ENCODE data around the gene CFAP20DC. TPM values are rescaled to one million over a fixed set of nuclear protein-coding genes. Genes with fewer than 3 reads are reported as not detected.
"Not testable (repeated sequence)": the region's sequence is repeated elsewhere in the genome, so short reads cannot be mapped to it uniquely, and the experiment has no call there.

Gene CFAP20DC
- total RNA-seq, 1 donor from 2014 or later, result 0.57 TPM

DNA sequence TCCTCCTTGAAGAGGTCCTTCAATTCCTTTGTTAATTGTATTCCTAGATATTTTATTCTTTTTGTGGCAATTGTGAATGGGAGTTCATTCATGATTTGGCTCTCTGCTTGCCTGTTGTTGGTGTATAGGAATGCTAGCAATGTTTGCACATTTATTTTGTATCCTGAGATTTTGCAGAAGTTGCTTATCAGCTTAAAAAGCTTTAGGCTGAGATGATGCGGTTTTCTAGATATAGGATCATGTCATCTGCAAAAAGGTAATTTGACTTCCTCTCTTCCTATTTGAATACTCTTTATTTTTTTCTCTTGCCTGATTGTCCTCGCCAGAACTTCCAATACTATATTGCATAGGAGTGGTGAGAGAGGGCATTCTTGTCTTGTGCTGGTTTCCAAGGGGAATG is 157.3 kb downstream of the CFAP20DC start:
- H3K9me3 ChIP-seq (ENCODE audit: insufficient read depth, low read depth, low read length); DNase-seq (ENCODE audit: low read depth); H3K4me1 ChIP-seq (ENCODE audit: insufficient read depth, low read length); H3K27ac ChIP-seq (ENCODE audit: low read depth, low read length); H3K9ac ChIP-seq (ENCODE audit: low read length); H3K27ac Mint-ChIP-seq (ENCODE audit: unreplicated experiment); H3K4me3 Mint-ChIP-seq (ENCODE audit: unreplicated experiment); H3K36me3 ChIP-seq (ENCODE audit: insufficient read depth, low read length); H3K4me2 ChIP-seq (ENCODE audit: low read length); H3K79me2 ChIP-seq (ENCODE audit: insufficient read depth, low read length); H3K4me3 ChIP-seq (ENCODE audit: insufficient read depth, low read depth, low read length); H3K36me3 Mint-ChIP-seq (ENCODE audit: low read depth, unreplicated experiment); H3K27me3 Mint-ChIP-seq (ENCODE audit: low read depth, unreplicated experiment); H4K20me1 ChIP-seq (ENCODE audit: insufficient read depth, low read length); H3K27me3 ChIP-seq (ENCODE audit: insufficient read depth, low read length); FAIRE-seq; H3K4me1 Mint-ChIP-seq (ENCODE audit: low read depth, unreplicated experiment); H2AFZ ChIP-seq (ENCODE audit: low read depth, low read length): not testable (repeated sequence)
- H3K9me3 Mint-ChIP-seq (ENCODE audit: unreplicated experiment), result peaks cover 12% of the 10 kb centered on the region

DNA sequence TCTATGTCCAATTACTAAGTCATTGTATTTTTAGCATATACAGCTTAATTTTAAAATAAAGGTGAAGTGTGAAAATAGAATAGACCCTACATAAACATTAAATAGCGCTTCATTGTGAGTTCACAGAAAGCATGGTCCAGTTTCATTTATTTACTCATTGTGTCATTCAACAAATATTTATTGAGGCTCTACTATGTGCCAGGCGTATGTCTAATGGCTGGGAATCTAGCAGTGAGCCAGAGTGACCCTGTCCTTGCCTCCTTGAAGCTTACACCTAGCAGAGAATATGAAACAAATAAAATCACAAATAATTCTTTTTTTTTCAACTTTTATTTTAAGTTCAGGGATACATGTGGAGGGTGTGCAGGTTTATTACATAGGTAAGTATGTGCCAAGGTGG is 161.7 kb downstream of the CFAP20DC start:
- Histone ChIP-seq H3K27ac (ENCODE audit: low read depth, low read length) (no peak overlapping the region), H3K79me2 (ENCODE audit: insufficient read depth, low read length) (no peaks in the 10 kb centered on the region)
- FAIRE-seq, result no peak

DNA sequence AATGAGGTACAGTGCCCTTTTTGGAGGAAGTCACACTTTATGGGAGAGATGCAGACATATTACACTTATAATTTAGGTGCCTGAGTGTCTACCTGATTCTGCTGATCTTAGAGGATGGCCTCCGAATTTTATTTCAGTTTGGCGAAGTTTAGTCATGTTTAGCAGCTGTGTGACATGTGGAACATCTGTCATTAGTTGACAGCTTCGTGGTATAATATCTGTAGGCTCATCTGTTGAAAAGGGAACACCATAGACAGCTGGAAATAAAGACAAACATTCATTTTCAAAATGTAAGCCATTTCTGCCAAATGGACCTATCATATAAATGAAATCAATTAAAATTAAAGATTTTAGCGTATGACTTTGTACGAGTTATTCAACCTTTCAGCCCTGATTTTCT is 165.4 kb downstream of the CFAP20DC start:
- H3K27me3 Mint-ChIP-seq (ENCODE audit: low read depth, unreplicated experiment), result no peaks in the 10 kb centered on the region
- no peak overlapping the region for H3K9ac ChIP-seq (ENCODE audit: low read length)
- H3K27ac ChIP-seq (ENCODE audit: low read depth, low read length), result no peak overlapping the region
- TF ChIP-seq, protein P1, sequence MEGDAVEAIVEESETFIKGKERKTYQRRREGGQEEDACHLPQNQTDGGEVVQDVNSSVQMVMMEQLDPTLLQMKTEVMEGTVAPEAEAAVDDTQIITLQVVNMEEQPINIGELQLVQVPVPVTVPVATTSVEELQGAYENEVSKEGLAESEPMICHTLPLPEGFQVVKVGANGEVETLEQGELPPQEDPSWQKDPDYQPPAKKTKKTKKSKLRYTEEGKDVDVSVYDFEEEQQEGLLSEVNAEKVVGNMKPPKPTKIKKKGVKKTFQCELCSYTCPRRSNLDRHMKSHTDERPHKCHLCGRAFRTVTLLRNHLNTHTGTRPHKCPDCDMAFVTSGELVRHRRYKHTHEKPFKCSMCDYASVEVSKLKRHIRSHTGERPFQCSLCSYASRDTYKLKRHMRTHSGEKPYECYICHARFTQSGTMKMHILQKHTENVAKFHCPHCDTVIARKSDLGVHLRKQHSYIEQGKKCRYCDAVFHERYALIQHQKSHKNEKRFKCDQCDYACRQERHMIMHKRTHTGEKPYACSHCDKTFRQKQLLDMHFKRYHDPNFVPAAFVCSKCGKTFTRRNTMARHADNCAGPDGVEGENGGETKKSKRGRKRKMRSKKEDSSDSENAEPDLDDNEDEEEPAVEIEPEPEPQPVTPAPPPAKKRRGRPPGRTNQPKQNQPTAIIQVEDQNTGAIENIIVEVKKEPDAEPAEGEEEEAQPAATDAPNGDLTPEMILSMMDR (IDR thresholded peaks at IDR 0.05; ENCODE audit: insufficient read depth, low read depth, low read length), result no peak
- no peak for TF ChIP-seq EZH2 (IDR thresholded peaks at IDR 0.05; ENCODE audit: insufficient read depth, low read length)
- H2AFZ ChIP-seq (ENCODE audit: low read depth, low read length), result no peak overlapping the region
- no peak overlapping the region for H3K4me3 ChIP-seq (ENCODE audit: insufficient read depth, low read depth, low read length)
- no peaks in the 10 kb centered on the region for H3K79me2 ChIP-seq (ENCODE audit: insufficient read depth, low read length)
- no peaks in the 10 kb centered on the region for H3K27me3 ChIP-seq (ENCODE audit: insufficient read depth, low read length)
- H3K36me3 Mint-ChIP-seq (ENCODE audit: low read depth, unreplicated experiment), result no peaks in the 10 kb centered on the region
- no peaks in the 10 kb centered on the region for H3K4me1 Mint-ChIP-seq (ENCODE audit: low read depth, unreplicated experiment)
- no peak for DNase-seq (ENCODE audit: low read depth)
- no peaks in the 10 kb centered on the region for H3K9me3 Mint-ChIP-seq (ENCODE audit: unreplicated experiment)
- no peaks in the 10 kb centered on the region for H4K20me1 ChIP-seq (ENCODE audit: insufficient read depth, low read length)
- no peaks in the 10 kb centered on the region for H3K36me3 ChIP-seq (ENCODE audit: insufficient read depth, low read length)
- no peaks in the 10 kb centered on the region for H3K4me1 ChIP-seq (ENCODE audit: insufficient read depth, low read length)
- H3K4me2 ChIP-seq (ENCODE audit: low read length), result no peak overlapping the region
- H3K4me3 Mint-ChIP-seq (ENCODE audit: unreplicated experiment), result no peak overlapping the region
- H3K27ac Mint-ChIP-seq (ENCODE audit: unreplicated experiment), result no peak overlapping the region
- no peak for FAIRE-seq
- no peaks in the 10 kb centered on the region for H3K9me3 ChIP-seq (ENCODE audit: insufficient read depth, low read depth, low read length)

More for the DNA sequence above, 161.7 kb downstream of the CFAP20DC start:
- no peak overlapping the region for H3K4me3 Mint-ChIP-seq (ENCODE audit: unreplicated experiment)
- H2AFZ ChIP-seq (ENCODE audit: low read depth, low read length), result no peak overlapping the region
- H3K9me3 ChIP-seq (ENCODE audit: insufficient read depth, low read depth, low read length), result no peaks in the 10 kb centered on the region
- no peaks in the 10 kb centered on the region for H3K27me3 ChIP-seq (ENCODE audit: insufficient read depth, low read length)
- H3K9ac ChIP-seq (ENCODE audit: low read length), result no peak overlapping the region
- TF ChIP-seq, protein P1 (IDR thresholded peaks at IDR 0.05; ENCODE audit: insufficient read depth, low read depth, low read length), result no peak
- TF ChIP-seq EZH2 (IDR thresholded peaks at IDR 0.05; ENCODE audit: insufficient read depth, low read length), result no peak
- no peaks in the 10 kb centered on the region for H3K36me3 Mint-ChIP-seq (ENCODE audit: low read depth, unreplicated experiment)
- no peaks in the 10 kb centered on the region for H3K4me1 Mint-ChIP-seq (ENCODE audit: low read depth, unreplicated experiment)
- no peaks in the 10 kb centered on the region for H3K27me3 Mint-ChIP-seq (ENCODE audit: low read depth, unreplicated experiment)
- H3K4me3 ChIP-seq (ENCODE audit: insufficient read depth, low read depth, low read length), result no peak overlapping the region
- H3K9me3 Mint-ChIP-seq (ENCODE audit: unreplicated experiment), result peaks cover 2% of the 10 kb centered on the region
- H3K36me3 ChIP-seq (ENCODE audit: insufficient read depth, low read length), result no peaks in the 10 kb centered on the region
- no peak overlapping the region for H3K4me2 ChIP-seq (ENCODE audit: low read length)
- DNase-seq (ENCODE audit: low read depth), result no peak
- H3K4me1 ChIP-seq (ENCODE audit: insufficient read depth, low read length), result no peaks in the 10 kb centered on the region
- no peak overlapping the region for H3K27ac Mint-ChIP-seq (ENCODE audit: unreplicated experiment)
- no peaks in the 10 kb centered on the region for H4K20me1 ChIP-seq (ENCODE audit: insufficient read depth, low read length)
